Activated naive CD4-positive, alpha-beta T cell treated with anti-CD3 and anti-CD28 coated beads, Interleukin-2, amount 50 U/mL, for 72 hours (primary cell): Measurements from ENCODE around the gene ITPK1. TPM values are rescaled to one million over a fixed set of nuclear protein-coding genes. Genes with fewer than 3 reads are reported as not detected.
A peak's percentile ranks its signal among the peaks of the same experiment; 100 is the strongest.

Source experiments
- ATAC-seq, 2 donors: fragments of 150-1000 bp; cut with Tn5 transposase; 2 replicates each; pipeline ENCODE4 v1.10.0; 2021; ENCODE audit warnings: mild to moderate bottlenecking in 2 of 2, moderate library complexity in 2 of 2
- DNase-seq, 2 donors: peaks; one replicate each; pipeline ENCODE4 v3.0.0; 2021 to 2022; ENCODE audit warnings: low spot score in 2 of 2
- H3K27ac Mint-ChIP-seq, 2 donors: one replicate each; pipeline ENCODE4 v1.8.0; 2022; ENCODE audit warnings: mild to moderate bottlenecking in 2 of 2, mixed read lengths in 2 of 2
- H3K36me3 Mint-ChIP-seq, 2 donors: one replicate each; pipeline ENCODE4 v1.8.0; 2022; ENCODE audit warnings: mixed read lengths in 2 of 2
- H3K9me3 Mint-ChIP-seq, 2 donors: one replicate each; pipeline ENCODE4 v1.8.0; 2022; ENCODE audit warnings: mixed read lengths in 2 of 2
- total RNA-seq, 2 donors: library from RNA; stranded (reverse); gene quantifications; one replicate each; pipeline ENCODE4 v1.2.3, GENCODE V29; 2022

Gene ITPK1
- total RNA-seq, 2 donors from 2014 or later, result 15.2 to 33.2 TPM

DNA sequence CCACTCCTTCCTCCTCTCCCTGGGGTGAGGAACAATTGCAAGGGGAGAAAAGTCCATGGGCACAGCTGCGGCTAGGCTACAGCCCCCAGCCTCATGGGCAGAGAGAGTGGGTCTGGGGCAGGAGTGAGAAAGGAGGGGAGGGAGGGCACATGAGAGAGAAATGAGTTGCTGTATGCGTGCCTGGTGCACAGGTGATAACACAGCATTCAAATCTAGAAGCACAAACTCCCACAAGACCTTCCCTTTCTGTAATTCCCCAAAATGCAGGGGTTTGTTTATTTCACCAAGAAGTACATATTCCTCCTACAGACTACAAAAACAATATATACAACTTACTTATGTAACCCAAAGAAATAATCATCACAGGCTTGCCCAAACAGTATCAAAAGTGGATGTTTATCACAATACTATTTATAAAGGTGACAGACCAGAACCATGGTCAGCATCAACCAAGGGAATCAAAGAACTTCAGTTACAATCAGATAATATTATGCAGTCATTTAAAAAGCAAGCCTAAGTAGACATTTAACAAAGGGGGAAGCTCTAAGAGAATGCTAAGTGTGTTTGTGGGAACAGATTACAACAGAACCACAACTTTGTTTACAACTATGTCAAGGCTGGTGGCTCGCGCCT, 54.2 kb downstream of the ITPK1 start:
- H3K27ac Mint-ChIP-seq, result no peak overlapping the region
- no peak for DNase-seq

DNA sequence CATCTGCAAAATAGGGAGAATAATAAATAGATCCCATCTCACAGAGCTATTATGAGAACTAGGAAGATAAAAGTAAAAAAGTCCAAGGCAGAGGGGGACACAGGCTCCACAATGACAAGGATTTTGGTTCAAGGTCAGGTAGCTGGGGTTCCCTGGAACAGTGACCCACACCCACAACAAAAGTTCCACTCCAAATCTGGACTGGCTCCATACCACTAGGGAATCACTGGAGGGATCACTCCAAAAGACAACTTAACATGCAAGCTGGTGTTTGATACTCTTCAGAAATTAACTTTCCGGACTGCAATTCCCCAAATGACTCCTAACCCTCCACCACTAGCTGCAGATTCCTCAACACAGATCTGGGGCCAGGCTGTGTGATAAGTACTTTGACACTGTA, 54.9 kb downstream of the ITPK1 start:
- Mint-ChIP-seq H3K36me3 (no peaks in the 10 kb centered on the region), H3K9me3 (no peaks in the 10 kb centered on the region), H3K27ac (peak overlapping the region in 1 of 2 donors; percentile 57)
- DNase-seq, result no peak
- ATAC-seq, result no peak

More for the DNA sequence above, 54.2 kb downstream of the ITPK1 start:
- Mint-ChIP-seq H3K36me3 (no peaks in the 10 kb centered on the region), H3K9me3 (no peaks in the 10 kb centered on the region)
- no peak for ATAC-seq

DNA sequence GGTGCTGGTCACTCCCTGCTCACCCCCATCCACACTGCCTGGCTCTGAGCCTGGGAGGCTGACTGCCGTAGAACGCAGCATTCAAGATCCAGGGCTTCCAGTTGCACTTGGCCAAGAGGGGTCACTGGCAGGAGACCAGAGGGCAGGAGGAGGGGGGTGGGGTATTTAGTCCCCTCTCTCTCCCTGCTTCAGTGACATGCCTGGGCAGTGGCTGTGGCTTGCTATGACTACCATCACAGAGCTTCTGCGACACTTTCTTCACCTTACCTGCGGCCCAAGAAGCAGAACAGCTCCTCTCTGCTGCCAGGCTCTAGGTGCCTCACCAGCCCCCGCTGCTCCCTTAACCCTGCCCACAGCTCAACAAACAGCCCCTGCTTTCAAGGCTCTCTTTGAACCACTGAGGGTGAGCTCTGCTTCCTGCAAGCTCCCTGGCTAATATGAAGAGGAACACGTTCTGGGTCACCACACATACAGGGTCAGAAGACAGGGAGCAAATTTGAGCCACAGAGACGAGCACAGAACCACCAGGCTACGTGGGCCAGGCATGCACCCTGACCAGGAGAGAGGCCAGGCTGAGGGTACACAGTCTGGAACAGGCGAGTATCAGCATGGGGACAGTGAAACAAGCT, 55.7 kb downstream of the ITPK1 start:
- no peak for DNase-seq
- Mint-ChIP-seq H3K36me3 (no peaks in the 10 kb centered on the region), H3K9me3 (no peaks in the 10 kb centered on the region), H3K27ac (peak overlapping the region in 1 of 2 donors; percentile 57)
- peak; percentile 18 to 34 for ATAC-seq

DNA sequence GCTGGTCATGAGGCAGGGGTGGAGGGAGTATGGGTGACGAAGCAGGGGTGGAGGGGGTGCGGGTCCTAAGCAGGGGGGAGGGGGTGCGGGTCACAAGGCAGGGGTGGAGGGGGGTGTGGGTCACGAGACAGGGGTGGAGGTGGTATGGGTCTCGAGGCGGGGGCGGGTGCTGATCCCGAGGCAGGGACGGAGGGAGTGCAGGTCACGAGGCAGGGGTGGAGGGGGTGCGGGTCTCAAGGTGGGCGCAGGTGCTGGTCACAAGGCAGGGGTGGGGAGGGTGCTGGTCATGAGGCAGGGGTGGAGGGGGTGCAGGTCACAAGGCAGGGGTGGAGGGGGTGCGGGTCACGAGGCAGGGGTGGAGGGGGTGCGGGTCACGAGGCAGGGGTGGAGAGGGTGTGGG, 56.5 kb downstream of the ITPK1 start:
- DNase-seq (no peak), ATAC-seq (no peak)
- H3K9me3 Mint-ChIP-seq, result no peaks in the 10 kb centered on the region
- H3K27ac Mint-ChIP-seq, result no peak overlapping the region
- H3K36me3 Mint-ChIP-seq, result no peaks in the 10 kb centered on the region

DNA sequence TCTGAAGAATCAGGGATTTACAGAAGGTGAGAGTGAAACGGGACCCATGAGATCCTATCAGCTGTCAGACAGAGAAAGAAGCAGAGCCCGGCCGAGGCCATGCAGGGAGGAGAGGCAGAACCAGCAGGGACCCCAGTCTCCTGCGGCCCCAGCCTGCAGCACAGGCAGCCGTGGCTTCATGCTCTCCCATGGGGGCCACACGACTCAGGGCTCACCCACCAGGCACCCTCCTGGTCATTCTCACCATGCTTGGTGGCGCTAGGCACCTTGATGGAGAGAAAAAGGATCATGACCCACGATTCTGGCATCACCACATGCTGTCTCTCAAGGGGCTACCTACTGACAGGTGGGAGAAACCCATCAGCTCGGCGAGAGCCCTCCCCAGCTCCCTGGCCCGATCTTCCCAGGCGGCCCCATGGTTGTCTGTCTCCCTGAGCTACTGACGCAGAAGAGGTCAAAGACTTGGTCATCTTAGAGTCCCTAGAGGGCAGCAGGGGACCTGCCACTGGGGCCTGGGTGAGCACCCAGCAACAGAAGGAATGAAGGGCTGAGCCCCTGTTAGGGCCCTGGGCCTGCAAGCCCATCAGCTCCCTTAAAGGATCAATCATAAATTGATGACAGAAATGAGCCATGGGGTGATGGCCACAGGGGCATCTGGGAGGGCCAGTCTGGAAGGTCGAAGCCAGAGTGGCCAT, 58.0 kb downstream of the ITPK1 start:
- DNase-seq, result no peak
- no peak for ATAC-seq
- Mint-ChIP-seq H3K9me3 (no peaks in the 10 kb centered on the region), H3K27ac (peak overlapping the region; percentile 14 to 48), H3K36me3 (no peaks in the 10 kb centered on the region)

DNA sequence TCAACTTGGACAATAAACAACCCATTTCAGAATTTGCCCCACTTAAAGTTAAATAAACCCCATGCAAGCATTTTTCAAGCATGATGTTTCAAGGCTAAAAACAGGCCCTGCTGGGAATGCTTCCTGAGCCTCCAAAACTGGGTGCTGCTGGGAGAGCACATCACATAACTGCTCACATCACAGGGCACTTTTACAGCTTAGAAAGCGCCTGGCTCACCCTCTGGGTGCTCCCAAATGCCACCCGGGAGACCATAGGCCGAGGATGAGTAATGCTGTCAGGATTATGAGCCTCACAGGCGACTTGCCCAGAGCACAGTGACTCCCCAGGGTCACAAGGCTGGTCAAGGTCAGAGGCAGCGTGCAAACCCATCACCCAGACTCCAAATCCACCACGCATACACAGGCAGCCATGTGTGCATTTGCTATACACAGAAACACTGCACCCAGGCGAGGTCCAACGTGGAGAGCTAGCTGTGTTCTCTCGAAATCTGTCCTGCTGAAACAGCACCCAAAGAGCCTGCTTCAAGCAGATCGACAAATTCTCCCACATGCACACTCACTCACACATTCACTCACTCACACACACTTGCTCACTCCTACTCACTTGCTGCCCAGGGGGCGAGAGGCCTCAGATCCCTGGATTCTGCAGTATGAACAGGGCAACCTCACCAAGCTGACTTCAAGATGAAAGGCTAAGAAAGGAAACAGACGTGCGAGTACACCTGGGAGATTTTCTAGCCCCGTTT, 58.7 kb downstream of the ITPK1 start:
- no peaks in the 10 kb centered on the region for H3K36me3 Mint-ChIP-seq
- H3K27ac Mint-ChIP-seq, result peak overlapping the region; percentile 3 to 48
- ATAC-seq, result no peak
- no peaks in the 10 kb centered on the region for H3K9me3 Mint-ChIP-seq
- no peak for DNase-seq

DNA sequence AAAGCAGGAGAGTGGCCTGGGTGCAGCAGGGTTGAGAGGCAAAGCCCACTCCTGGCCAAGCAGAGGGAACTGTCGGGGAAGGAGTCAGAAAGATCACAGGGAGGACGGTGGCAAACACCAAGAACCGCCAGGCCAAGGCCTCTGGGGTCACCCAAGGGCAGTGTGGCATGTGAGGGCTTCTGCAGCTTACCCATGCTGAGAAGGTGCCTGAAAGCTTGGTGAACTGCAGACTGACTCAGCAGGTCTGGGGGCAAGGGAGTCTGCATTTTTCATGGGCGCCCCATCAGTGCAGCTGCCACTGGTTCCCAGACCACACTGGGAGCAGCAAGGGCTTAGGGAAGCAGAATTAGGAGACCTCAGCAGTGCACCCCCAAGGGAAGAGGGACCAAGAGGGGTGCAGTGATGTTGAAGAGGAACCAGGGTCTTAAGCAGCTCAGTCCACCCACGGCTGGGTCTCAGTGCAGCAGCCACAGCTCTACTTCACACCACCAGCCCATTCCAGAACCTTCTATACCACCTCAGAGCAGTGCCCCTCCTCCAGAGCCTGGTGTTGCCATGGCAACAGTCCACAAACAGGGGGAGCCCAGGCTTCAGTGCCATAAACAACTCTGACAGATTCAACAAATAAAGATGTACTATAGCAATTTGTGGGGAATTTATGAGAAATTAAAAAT, 59.4 kb downstream of the ITPK1 start:
- Mint-ChIP-seq H3K9me3 (no peaks in the 10 kb centered on the region), H3K27ac (peak overlapping the region; percentile 1 to 89), H3K36me3 (no peaks in the 10 kb centered on the region)
- ATAC-seq (no peak), DNase-seq (no peak)

DNA sequence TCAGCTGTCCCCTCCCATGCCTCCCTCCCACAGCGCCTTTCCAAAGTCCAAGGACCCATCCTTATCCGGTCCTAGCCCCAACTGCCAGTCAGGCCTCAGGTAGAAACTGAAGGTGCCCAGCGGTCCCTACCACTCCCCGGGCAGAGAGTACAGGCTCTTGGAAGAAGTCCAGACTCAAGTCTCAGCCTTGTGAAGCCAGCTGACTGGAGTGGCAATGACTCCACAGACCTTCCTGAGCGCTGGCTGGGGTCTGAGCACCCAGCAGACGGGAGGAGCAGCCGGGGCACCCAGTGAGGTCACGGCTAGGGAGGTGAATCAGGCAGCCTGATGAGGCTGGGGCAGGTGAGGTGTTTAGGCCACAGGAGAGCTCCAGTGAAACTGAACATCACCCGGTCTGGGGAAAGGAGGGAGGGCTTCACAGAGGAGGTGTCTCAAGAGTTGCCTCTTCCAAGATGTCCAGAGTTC, 60.0 kb downstream of the ITPK1 start:
- Mint-ChIP-seq H3K27ac (peak overlapping the region; percentile 1 to 89), H3K9me3 (no peaks in the 10 kb centered on the region), H3K36me3 (no peaks in the 10 kb centered on the region)
- no peak for ATAC-seq
- DNase-seq, result no peak

DNA sequence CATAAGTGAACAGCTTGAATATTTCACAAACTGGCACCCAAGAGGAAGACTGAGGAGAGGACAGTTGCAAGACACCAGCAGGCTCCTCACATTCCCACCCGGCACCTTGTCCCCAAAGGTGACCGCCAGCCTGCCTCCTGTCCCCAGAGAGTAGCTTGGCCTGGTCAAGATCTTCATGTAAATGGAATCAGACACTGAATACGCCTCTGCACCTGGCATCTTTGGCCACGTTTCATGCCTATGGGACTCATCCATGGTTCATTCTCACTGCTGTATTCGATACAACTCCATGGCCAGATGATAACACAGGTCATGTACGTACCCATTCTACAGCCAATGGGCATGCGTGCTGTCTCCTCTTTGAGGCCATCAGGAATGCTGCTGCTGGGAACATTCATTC, 60.8 kb downstream of the ITPK1 start:
- H3K9me3 Mint-ChIP-seq, result no peaks in the 10 kb centered on the region
- no peak overlapping the region for H3K27ac Mint-ChIP-seq
- ATAC-seq (no peak), DNase-seq (no peak)
- no peaks in the 10 kb centered on the region for H3K36me3 Mint-ChIP-seq

DNA sequence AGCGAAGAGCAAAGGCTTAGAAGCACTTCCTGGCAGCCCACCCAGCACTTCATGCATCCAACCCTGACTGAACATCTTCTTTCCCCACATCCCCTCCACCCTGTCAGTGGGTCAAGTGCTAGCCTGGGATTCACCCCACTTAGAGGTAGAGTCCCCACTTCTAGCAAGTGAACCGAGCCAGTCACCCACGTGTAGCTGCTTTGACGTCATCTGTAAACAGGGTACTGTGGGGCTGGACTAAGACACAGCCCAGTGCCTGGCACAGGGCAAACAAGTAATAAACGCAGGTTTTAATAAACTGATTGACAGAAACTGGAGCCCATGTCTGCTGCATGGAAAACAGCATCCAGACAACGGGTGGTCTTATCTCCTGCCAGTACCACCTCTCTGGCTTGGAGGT, 61.7 kb downstream of the ITPK1 start:
- ATAC-seq (no peak), DNase-seq (no peak)
- Mint-ChIP-seq H3K27ac (no peak overlapping the region), H3K36me3 (no peaks in the 10 kb centered on the region), H3K9me3 (no peaks in the 10 kb centered on the region)

DNA sequence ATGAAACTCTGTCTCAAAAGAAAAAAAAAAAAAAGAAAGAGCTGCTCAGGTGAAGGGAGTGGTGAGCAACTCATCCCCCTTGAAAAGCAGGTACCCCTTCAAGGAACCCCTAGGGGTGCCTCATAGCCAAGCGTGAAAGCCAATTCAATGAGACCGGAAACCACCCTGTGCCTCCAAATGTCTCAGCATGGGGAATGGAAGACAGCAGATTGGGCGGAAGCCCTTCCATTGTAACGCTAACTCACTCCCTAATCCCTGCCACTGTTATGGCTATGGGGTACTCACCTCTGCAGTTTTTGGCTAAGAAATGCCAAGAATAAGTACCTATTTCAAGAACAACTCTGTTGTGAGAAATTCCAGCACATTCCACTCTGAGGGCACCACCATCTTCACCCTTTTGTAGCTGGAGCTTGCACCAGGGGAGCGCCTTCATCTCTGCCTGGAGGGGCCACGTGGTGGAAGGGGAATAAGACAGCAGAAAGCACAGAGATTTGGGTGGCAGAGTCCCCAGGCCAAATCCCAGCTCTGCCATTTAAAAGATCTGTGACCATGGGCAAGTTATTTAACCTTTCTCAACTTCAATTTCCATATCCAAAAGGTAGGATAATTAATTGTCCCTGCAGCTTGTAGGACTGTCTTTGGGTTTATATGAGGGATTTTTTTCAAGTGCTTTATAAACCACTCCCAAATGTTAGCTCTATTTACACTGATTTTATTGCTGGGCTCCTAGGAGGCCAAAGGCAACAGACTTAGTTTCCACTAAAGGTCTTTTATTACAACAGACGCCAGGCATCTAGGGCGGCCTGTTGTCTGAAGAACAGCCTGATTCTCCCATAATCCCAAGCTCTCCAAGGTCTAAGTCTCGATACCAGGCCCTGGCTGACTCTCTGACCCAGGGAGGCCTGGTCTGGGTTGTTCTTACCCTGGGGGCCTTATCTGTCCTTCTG, 63.9 kb downstream of the ITPK1 start:
- Mint-ChIP-seq H3K36me3 (no peaks in the 10 kb centered on the region), H3K9me3 (no peaks in the 10 kb centered on the region), H3K27ac (peak overlapping the region in 1 of 2 donors; percentile 62)
- ATAC-seq (no peak), DNase-seq (no peak)

DNA sequence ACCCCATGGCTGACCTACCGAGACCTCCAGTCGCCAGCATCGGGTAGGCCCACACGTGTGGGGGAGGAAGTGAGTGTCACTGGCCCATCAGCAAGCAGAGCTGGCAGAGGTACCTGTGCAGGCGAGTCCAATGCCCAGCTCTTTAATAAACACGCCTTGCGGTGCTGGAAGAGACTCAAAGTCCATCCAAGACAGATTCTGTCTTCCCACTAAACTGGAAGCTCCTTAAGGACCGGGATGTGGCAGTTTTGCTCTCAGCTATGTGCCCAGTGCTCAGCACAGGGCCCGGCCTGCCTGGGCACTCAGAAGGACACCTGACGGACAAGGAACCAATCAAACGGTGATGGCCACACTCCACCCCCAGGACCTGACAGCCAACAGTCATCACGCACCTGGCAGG, 65.0 kb downstream of the ITPK1 start:
- H3K27ac Mint-ChIP-seq, result peak overlapping the region in 1 of 2 donors; percentile 50
- no peak for ATAC-seq
- DNase-seq, result no peak
- H3K36me3 Mint-ChIP-seq, result no peaks in the 10 kb centered on the region
- no peaks in the 10 kb centered on the region for H3K9me3 Mint-ChIP-seq

DNA sequence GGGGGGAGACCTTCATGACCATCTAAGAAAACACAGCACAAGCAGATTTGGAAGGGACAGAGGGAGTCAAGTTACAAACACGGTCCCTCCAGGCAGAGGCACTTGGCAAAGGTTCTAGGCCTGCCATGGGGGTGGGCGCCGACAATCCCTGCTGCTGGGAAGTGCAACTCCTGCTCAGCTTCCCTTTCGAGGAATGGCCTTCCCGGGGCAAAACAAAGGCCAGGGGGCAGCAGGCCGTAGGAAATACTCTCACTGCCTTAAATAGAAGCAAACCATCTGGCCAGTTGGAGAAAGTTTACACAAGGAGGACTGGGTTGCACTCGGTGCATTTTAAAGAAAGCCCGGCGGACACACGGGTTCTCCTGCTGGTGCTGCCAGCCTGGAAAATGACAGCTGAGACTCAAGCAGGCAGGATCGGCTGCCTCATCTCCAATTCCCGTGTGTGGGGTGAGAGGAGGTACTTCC, 65.8 kb downstream of the ITPK1 start:
- H3K27ac Mint-ChIP-seq, result peak overlapping the region in 1 of 2 donors; percentile 13
- DNase-seq, result no peak
- H3K9me3 Mint-ChIP-seq, result no peaks in the 10 kb centered on the region
- no peak for ATAC-seq
- H3K36me3 Mint-ChIP-seq, result no peaks in the 10 kb centered on the region

DNA sequence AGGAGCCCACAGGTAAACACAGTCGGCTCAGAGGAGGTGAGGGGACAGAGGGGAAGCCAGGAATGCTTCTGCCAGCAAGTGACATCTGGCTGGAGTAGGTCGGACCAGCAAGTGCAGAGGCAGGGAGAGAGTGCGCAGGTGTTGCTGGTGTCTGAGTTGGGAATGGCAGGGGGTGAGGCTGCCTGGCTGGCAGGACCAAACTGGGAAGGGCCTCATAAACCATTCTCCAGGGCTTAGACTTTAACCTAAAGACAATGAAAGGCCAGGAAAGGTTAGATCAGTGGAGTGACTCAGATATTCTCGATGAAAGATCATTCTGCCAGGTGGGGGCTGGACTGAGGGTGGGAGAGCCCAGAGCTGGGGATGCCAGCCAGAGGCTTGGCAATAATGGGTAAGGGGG, 66.4 kb downstream of the ITPK1 start:
- Mint-ChIP-seq H3K9me3 (no peaks in the 10 kb centered on the region), H3K27ac (peak overlapping the region; percentile 13 to 77), H3K36me3 (no peaks in the 10 kb centered on the region)
- DNase-seq (no peak), ATAC-seq (no peak)

DNA sequence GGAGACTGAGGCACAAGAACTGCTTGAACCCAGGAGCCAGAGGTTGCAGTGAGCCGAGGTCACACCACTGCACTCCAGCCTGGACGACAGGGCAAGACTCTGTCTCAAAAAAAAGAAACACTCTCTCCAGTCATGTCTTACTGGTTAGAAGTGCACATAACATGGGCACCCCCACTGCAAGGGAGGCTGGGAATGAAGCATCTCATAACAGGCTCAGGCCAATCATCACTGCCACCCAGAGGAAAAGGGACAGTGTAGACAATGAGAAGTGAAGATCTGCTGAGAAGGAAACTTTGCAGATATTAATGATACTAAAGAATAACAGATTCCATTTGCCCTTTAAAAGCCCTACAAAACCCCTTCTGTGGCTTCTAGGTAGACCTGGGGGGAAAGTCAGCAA, 66.9 kb downstream of the ITPK1 start:
- H3K9me3 Mint-ChIP-seq, result no peaks in the 10 kb centered on the region
- DNase-seq, result no peak
- no peak for ATAC-seq
- H3K27ac Mint-ChIP-seq, result peak overlapping the region; percentile 13 to 77
- H3K36me3 Mint-ChIP-seq, result no peaks in the 10 kb centered on the region

DNA sequence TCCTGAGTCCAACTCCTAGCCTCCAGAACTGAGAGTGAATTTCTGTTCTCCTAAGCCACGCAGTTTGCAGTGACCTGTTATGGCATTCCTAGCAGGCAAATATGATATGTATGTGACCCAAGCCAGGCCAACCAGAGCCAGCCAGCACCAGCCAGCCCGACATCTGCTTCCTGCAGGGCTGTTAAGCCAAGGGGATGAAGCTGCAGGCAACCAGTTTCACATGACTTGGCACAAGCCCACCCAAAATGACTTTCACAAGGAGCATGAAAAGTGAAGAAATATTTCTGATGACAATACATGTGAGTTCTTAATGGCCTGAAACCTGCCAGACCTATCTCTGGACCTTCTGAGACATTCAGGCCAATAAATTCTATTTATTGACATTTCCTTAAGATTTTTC, 68.1 kb downstream of the ITPK1 start:
- Mint-ChIP-seq H3K9me3 (no peaks in the 10 kb centered on the region), H3K27ac (no peak overlapping the region), H3K36me3 (no peaks in the 10 kb centered on the region)
- DNase-seq, result no peak
- ATAC-seq, result no peak
